ENCODE results near the gene HDHD2. TPM values are rescaled to one million over a fixed set of nuclear protein-coding genes. Genes with fewer than 3 reads are reported as not detected.
"Not testable (repeated sequence)": the region's sequence is repeated elsewhere in the genome, so short reads cannot be mapped to it uniquely, and the experiment has no call there.

The HDHD2 gene, protein sequence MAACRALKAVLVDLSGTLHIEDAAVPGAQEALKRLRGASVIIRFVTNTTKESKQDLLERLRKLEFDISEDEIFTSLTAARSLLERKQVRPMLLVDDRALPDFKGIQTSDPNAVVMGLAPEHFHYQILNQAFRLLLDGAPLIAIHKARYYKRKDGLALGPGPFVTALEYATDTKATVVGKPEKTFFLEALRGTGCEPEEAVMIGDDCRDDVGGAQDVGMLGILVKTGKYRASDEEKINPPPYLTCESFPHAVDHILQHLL
- 11.5 TPM for polyA plus RNA-seq (2012; ENCODE audit: low read depth, missing spikeins)

- DNase-seq (ENCODE audit: insufficient read length, low spot score) (peak; percentile 64), FAIRE-seq (peak; percentile 92)
- TF ChIP-seq POLR2A (IDR thresholded peaks at IDR 0.05; ENCODE audit: low read depth, low read length), result peak; percentile 81
- peak; percentile 33; the same call in 1 of the 2 replicates for TF ChIP-seq POU2F2 (IDR thresholded peaks at IDR 0.05; ENCODE audit: low read depth, low read length)
- TF ChIP-seq POLR2AphosphoS5 (IDR thresholded peaks at IDR 0.05; ENCODE audit: low read depth, low read length), result no peak; the same call in 1 of the 2 replicates
- TF ChIP-seq TAF1 (IDR thresholded peaks at IDR 0.05; ENCODE audit: low read depth, low read length), result peak; percentile 55
- TF ChIP-seq PAX5 (IDR thresholded peaks at IDR 0.05; ENCODE audit: insufficient read depth, low read length, severe bottlenecking), result no peak
These were observed at the start of gene HDHD2 for GRCh38 chr18:47150029-47150823. HDHD2 (minus strand) TSS chr18:47150500; CDS start chr18:47136439, 14,061 bp downstream.

- not testable (repeated sequence) for FAIRE-seq; DNase-seq (ENCODE audit: insufficient read length, low spot score)
These were observed 45.7 kb upstream of the HDHD2 start for GRCh38 chr18:47195961-47196360.

GRCh38 chr18:47191961-47192360 lies 41.7 kb upstream of the HDHD2 start:
- DNase-seq (ENCODE audit: insufficient read length, low spot score) (no peak), FAIRE-seq (no peak)

DNA sequence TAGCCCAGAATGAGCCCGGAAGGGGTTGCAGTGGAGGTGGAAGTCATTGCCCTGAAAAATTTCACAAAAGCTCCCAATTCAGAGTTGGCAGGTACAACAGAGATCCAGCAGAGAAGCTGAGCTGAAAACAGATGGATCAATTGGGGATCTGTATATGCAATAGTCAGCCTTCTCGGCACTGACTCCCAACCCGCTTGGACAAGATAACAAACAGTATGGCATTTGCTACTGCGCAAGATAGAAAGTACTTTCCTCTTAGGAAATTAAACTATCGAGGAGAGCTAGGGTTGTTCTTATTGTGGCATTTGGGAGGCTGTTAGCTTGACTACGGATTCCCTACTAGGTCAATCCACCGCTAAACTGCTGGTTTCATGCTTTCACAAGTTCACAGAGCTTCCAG lies 37.4 kb upstream of the HDHD2 start:
- TF ChIP-seq TAF1 (IDR thresholded peaks at IDR 0.05; ENCODE audit: low read depth, low read length) (no peak), POLR2AphosphoS5 (IDR thresholded peaks at IDR 0.05; ENCODE audit: low read depth, low read length) (no peak), SPI1 (IDR thresholded peaks at IDR 0.05; ENCODE audit: low read depth, low read length) (no peak), PAX5 (IDR thresholded peaks at IDR 0.05; ENCODE audit: insufficient read depth, low read length, severe bottlenecking) (no peak), POLR2A (IDR thresholded peaks at IDR 0.05; ENCODE audit: low read depth, low read length) (no peak), POU2F2 (IDR thresholded peaks at IDR 0.05; ENCODE audit: low read depth, low read length) (no peak)
- DNase-seq (ENCODE audit: insufficient read length, low spot score) (no peak), FAIRE-seq (no peak)

More at GRCh38 chr18:47191961-47192360, 41.7 kb upstream of the HDHD2 start:
- no peak for TF ChIP-seq SPI1 (IDR thresholded peaks at IDR 0.05; ENCODE audit: low read depth, low read length)
- TF ChIP-seq POLR2A (IDR thresholded peaks at IDR 0.05; ENCODE audit: low read depth, low read length), result no peak
- no peak for TF ChIP-seq POU2F2 (IDR thresholded peaks at IDR 0.05; ENCODE audit: low read depth, low read length)

GRCh38 chr18:47184419-47185050 lies 34.2 kb upstream of the HDHD2 start:
- TF ChIP-seq POU2F2 (IDR thresholded peaks at IDR 0.05; ENCODE audit: low read depth, low read length) (no peak), SPI1 (IDR thresholded peaks at IDR 0.05; ENCODE audit: low read depth, low read length) (0 out of 2 replicates have a peak, but pooled peaks have one; percentile 13)
- FAIRE-seq (no peak), DNase-seq (ENCODE audit: insufficient read length, low spot score) (no peak)

GRCh38 chr18:47182156-47182555 lies 31.9 kb upstream of the HDHD2 start:
- not testable (repeated sequence) for FAIRE-seq; DNase-seq (ENCODE audit: insufficient read length, low spot score)

GRCh38 chr18:47180765-47181164 lies 30.5 kb upstream of the HDHD2 start:
- FAIRE-seq (no peak), DNase-seq (ENCODE audit: insufficient read length, low spot score) (no peak)
- TF ChIP-seq PAX5 (IDR thresholded peaks at IDR 0.05; ENCODE audit: insufficient read depth, low read length, severe bottlenecking) (no peak), SPI1 (IDR thresholded peaks at IDR 0.05; ENCODE audit: low read depth, low read length) (peak; percentile 71), POLR2A (IDR thresholded peaks at IDR 0.05; ENCODE audit: low read depth, low read length) (no peak), POLR2AphosphoS5 (IDR thresholded peaks at IDR 0.05; ENCODE audit: low read depth, low read length) (no peak), TAF1 (IDR thresholded peaks at IDR 0.05; ENCODE audit: low read depth, low read length) (no peak)

GRCh38 chr18:47179520-47179919 lies 29.2 kb upstream of the HDHD2 start:
- FAIRE-seq (no peak), DNase-seq (ENCODE audit: insufficient read length, low spot score) (no peak)
- TF ChIP-seq POLR2A (IDR thresholded peaks at IDR 0.05; ENCODE audit: low read depth, low read length) (no peak), POU2F2 (IDR thresholded peaks at IDR 0.05; ENCODE audit: low read depth, low read length) (no peak), PAX5 (IDR thresholded peaks at IDR 0.05; ENCODE audit: insufficient read depth, low read length, severe bottlenecking) (no peak), SPI1 (IDR thresholded peaks at IDR 0.05; ENCODE audit: low read depth, low read length) (no peak), POLR2AphosphoS5 (IDR thresholded peaks at IDR 0.05; ENCODE audit: low read depth, low read length) (no peak), TAF1 (IDR thresholded peaks at IDR 0.05; ENCODE audit: low read depth, low read length) (no peak)

DNA sequence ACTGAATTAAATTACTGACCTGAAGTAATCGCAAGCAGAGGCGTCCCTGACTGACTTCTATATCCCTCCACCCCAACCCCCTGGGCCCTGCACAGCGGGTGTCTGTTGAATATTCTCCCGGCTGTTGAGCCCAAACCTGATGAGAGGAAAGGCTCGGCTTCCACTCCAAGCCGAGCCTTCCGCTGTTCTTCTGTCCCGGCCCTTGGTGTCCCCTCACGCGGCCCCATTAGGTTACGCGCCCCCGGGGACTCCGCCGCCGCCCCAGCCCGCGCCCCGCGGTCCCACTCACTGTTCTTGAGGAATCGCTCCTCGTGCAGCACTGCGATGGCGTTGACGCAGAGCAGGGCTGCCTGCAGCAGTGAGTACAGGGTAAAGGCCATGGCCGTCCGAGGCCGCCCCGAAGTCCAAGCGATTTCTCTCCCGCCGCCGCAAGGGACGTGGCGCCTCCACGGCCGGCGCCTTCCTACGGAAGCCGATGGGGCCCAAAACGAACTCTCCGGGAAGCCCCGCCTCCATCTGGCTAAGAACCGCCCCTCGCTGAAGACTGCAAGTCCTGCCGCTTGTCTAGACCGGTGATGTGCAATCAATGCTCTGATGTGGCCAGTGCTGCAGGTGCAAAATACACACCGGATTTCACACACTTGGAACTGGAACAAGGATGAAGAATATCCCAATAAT lies 25.7 kb upstream of the HDHD2 start, which contains the start of gene IER3IP1:
IER3IP1 (minus strand) TSS at position 467 of the 678 bp plus-strand sequence; CDS start at position 380, 87 bp downstream.
- TF ChIP-seq POLR2A (IDR thresholded peaks at IDR 0.05; ENCODE audit: low read depth, low read length) (peak; percentile 69), TAF1 (IDR thresholded peaks at IDR 0.05; ENCODE audit: low read depth, low read length) (no peak; the same call in 1 of the 2 replicates), SPI1 (IDR thresholded peaks at IDR 0.05; ENCODE audit: low read depth, low read length) (no peak), PAX5 (IDR thresholded peaks at IDR 0.05; ENCODE audit: insufficient read depth, low read length, severe bottlenecking) (no peak), POLR2AphosphoS5 (IDR thresholded peaks at IDR 0.05; ENCODE audit: low read depth, low read length) (peak; percentile 52; the same call in 1 of the 2 replicates), POU2F2 (IDR thresholded peaks at IDR 0.05; ENCODE audit: low read depth, low read length) (no peak)
- DNase-seq (ENCODE audit: insufficient read length, low spot score) (peak; percentile 73), FAIRE-seq (peak; percentile 75)
